ENCODE results near the gene LIX1. TPM values are rescaled to one million over a fixed set of nuclear protein-coding genes. Genes with fewer than 3 reads are reported as not detected.
"Not testable (repeated sequence)": the region's sequence is repeated elsewhere in the genome, so short reads cannot be mapped to it uniquely, and the experiment has no call there.

The LIX1 gene
- total RNA-seq (not detected), polyA plus RNA-seq (ENCODE audit: insufficient read depth, low read depth, low replicate concordance) (0.76 TPM)
- long read RNA-seq, donor 1, full-length matches to known transcripts = 3 of 3 reads
- long read RNA-seq, donor 1, partial matches to known transcripts = 0 of 3 reads
- long read RNA-seq, donor 1, other reads (novel, unspliced or antisense) = 0 of 3 reads
- long read RNA-seq, donor 2, full-length matches to known transcripts = 3 of 3 reads
- long read RNA-seq, donor 2, partial matches to known transcripts = 0 of 3 reads
- long read RNA-seq, donor 2, other reads (novel, unspliced or antisense) = 0 of 3 reads

DNA sequence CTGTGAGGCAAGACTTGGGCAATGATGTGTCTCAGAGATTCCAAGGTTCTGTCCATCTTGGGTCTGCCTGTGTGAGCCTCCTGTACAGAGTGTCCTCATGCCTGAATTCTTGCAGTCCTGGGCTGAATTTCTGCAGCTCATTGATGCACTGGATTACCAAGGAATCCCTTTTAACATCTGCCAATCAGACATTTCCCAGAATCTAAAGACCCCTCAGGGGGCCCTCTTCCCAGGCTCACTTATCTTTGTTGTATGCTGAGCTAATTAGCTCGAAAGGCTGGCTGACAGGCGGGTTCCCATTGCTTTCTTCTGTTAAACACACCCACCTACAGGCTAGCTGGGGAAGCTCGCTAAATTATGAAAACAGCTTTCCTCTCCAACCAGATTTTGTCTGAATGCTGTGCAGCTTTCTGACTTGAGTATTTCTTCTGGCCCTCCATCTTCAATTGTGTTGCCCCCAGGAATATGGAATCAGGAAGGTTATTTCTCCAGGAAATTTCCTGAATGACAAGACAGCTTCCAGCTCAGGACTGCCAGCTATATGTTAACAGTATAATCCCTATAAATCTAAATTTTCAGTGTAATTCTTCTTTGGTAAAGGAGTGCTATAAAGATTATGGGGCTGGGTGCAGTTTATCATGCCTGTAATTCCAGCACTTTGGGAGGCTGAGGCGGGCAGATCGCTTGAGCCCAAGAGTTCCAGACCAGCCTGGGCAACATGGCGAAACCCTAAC lies at the start of gene LIX1:
TSS of gene LIX1 (minus strand) at position 91 of the 734 bp plus-strand sequence. CDS start at position 56, 35 bp downstream.
- H3K9me3 ChIP-seq = no peaks in the 10 kb centered on the region
- H3K27me3 ChIP-seq = no peaks in the 10 kb centered on the region
- peaks cover 5% of the 10 kb centered on the region for H3K4me1 ChIP-seq
- DNase-seq = peak; percentile 51
- WGBS, 2 donors = 46 to 52% methylated on average over 6 of the region's 6 CpGs
- H3K27ac ChIP-seq = no peak within 1 kb of the TSS
- H3K4me3 ChIP-seq = no peak within 1 kb of the TSS
- TF ChIP-seq POLR2A (IDR thresholded peaks at IDR 0.05) = no peak
- TF ChIP-seq, protein P1, sequence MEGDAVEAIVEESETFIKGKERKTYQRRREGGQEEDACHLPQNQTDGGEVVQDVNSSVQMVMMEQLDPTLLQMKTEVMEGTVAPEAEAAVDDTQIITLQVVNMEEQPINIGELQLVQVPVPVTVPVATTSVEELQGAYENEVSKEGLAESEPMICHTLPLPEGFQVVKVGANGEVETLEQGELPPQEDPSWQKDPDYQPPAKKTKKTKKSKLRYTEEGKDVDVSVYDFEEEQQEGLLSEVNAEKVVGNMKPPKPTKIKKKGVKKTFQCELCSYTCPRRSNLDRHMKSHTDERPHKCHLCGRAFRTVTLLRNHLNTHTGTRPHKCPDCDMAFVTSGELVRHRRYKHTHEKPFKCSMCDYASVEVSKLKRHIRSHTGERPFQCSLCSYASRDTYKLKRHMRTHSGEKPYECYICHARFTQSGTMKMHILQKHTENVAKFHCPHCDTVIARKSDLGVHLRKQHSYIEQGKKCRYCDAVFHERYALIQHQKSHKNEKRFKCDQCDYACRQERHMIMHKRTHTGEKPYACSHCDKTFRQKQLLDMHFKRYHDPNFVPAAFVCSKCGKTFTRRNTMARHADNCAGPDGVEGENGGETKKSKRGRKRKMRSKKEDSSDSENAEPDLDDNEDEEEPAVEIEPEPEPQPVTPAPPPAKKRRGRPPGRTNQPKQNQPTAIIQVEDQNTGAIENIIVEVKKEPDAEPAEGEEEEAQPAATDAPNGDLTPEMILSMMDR (IDR thresholded peaks at IDR 0.05) = peak in 2 of 3 experiments; percentile 39 to 45
- H3K36me3 ChIP-seq (ENCODE audit: low read depth, missing control alignments) = no peaks in the 10 kb centered on the region
- intact Hi-C loops (cut with DNase I; ENCODE audit: low total_unique reads) = no loop called here

DNA sequence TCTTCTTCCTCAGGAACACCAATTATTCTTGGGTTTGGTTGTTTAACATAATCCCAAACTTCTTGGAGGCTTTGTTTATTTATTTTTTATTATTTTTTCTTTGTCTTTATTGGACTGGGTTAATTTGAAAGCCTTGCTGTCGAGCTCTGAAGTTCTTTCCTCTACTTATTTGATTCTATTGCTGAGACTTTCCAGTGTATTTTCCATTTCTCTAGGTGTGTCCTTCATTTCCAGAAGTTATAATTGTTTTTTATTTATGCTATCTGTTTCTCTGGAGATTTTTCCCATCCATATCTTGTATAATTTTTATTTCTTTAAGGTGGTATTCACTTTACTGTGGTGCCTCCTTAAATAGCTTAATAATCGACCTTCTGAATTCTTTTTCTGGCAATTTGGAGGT lies 49.5 kb upstream of the LIX1 start:
- DNase-seq = no peak
- Histone ChIP-seq H3K4me3 (no peak overlapping the region), H3K9me3 (no peaks in the 10 kb centered on the region), H3K4me1 (no peaks in the 10 kb centered on the region), H3K36me3 (ENCODE audit: low read depth, missing control alignments) (no peaks in the 10 kb centered on the region), H3K27ac (no peak overlapping the region), H3K27me3 (no peaks in the 10 kb centered on the region)
- TF ChIP-seq POLR2A (IDR thresholded peaks at IDR 0.05) = no peak
- TF ChIP-seq, protein P1 (IDR thresholded peaks at IDR 0.05) = no peak
- 83 to 86% methylated on average over 2 of the region's 2 CpGs for WGBS, 2 donors
- intact Hi-C loops (cut with DNase I; ENCODE audit: low total_unique reads) = no loop called here

DNA sequence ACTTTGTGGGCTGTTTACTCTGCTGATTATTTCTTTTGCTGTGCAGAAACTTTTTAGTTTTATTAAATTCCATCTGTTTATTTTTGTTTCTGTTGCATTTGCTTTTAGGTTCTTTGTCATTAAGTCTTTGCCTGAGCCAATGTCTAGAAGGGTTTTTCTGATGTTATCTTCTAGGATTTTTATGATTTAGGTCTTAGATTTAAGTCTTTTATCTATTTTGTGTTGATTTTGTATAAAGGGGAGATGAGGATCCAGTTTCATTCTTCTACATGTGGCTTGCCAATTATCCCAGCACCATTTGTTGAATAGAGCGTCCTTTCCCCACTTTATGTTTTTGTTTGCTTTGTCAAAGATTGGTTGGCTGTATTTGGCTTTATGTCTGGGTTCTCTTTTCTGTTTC lies 47.1 kb upstream of the LIX1 start:
- H3K27me3 ChIP-seq; H3K36me3 ChIP-seq (ENCODE audit: low read depth, missing control alignments); H3K27ac ChIP-seq; H3K4me1 ChIP-seq; intact Hi-C loops (cut with DNase I; ENCODE audit: low total_unique reads); H3K4me3 ChIP-seq; H3K9me3 ChIP-seq; DNase-seq: not testable (repeated sequence)
- WGBS, 2 donors = 85 to 93% methylated on average over 1 of the region's 1 CpG

DNA sequence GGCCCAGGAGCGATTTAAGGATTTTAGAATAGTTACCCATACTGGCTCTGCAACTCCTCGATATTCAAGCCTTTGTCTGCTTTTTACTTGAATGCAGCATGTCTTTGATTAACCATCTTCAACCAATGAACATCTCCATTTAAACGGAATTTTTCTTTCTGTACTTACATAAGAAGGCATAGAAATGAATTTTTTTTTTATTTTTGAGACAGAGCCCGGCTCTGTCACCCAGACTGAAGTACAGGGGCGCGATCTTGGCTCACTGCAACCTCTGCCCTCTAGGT lies 41.5 kb upstream of the LIX1 start:
- no peaks in the 10 kb centered on the region for H3K36me3 ChIP-seq (ENCODE audit: low read depth, missing control alignments)
- WGBS, 2 donors = 40 to 45% methylated on average over 6 of the region's 6 CpGs
- no peaks in the 10 kb centered on the region for H3K9me3 ChIP-seq
- H3K27me3 ChIP-seq = no peaks in the 10 kb centered on the region
- intact Hi-C loops (cut with DNase I; ENCODE audit: low total_unique reads) = no loop called here
- peaks cover 11% of the 10 kb centered on the region for H3K4me1 ChIP-seq
- H3K27ac ChIP-seq = peak overlapping the region in 1 of 2 donors; percentile 85
- no peak for TF ChIP-seq POLR2A (IDR thresholded peaks at IDR 0.05)
- TF ChIP-seq, protein P1 (IDR thresholded peaks at IDR 0.05) = no peak
- no peak for DNase-seq
- peak overlapping the region; percentile 84 to 90 for H3K4me3 ChIP-seq

DNA sequence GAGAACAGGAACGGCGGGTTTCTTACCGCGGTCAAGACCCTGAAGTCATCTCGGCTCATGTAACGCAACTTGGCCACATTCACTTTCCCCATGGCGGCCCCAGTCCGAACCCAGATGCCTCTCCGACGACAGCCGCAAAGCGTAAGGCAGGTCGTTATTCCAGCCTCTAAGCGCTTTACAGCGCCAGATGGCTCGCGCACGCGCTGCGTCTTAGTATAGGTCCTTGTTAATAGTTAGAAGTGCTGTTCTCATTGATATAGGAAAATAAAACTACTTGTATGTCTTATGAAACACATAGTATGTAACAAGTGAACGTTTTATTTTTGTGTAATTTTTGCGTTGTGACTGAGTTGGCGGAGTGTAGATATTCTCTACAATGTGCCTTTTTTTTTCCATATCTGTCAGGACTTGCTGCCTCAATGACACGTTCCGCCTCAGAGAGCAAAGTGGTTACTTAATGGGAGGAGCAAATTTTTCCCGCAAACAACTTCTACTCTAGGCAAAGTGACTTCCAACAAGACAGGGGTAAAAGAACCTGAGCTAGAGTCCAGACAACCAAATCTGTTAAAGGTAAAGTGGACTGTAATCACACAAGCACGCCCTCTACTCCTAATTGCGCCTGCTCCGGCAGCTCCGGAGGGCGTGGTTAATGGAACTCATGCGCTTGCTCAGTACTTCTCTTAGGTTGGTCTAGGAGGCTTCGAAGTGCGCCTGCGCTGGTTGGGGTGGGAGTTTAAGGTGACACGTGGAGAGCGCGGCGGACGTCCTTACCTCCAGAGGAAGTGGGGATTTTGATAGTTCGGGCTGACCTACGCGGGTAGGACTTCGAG lies 40.9 kb upstream of the LIX1 start, which contains the start of gene RIOK2:
TSS of gene RIOK2 (minus strand) at position 148 of the 830 bp plus-strand sequence. CDS start at position 92, 56 bp downstream.
- H3K36me3 ChIP-seq (ENCODE audit: low read depth, missing control alignments) = no peaks in the 10 kb centered on the region
- H3K27me3 ChIP-seq = no peaks in the 10 kb centered on the region
- peak within 1 kb of the TSS; percentile 85 to 86 for H3K27ac ChIP-seq
- TF ChIP-seq, protein P1 (IDR thresholded peaks at IDR 0.05) = no peak
- TF ChIP-seq POLR2A (IDR thresholded peaks at IDR 0.05) = no peak
- peak within 1 kb of the TSS; percentile 84 to 90 for H3K4me3 ChIP-seq
- WGBS, 2 donors = 0 to 1% methylated on average over 44 of the region's 44 CpGs
- intact Hi-C loops (cut with DNase I; ENCODE audit: low total_unique reads) = no loop called here
- DNase-seq = peak; percentile 97
- H3K4me1 ChIP-seq = peaks cover 11% of the 10 kb centered on the region
- no peaks in the 10 kb centered on the region for H3K9me3 ChIP-seq
